ENCODE results near the gene CCR5. TPM values are rescaled to one million over a fixed set of nuclear protein-coding genes. Genes with fewer than 3 reads are reported as not detected.
A peak's percentile ranks its signal among the peaks of the same experiment; 100 is the strongest.

The CCR5 gene
- total RNA-seq, 2 donors from 2014 or later = not detected

GRCh38 chr3:46380471-46381221, 9.9 kb downstream of the CCR5 start:
- H3K27me3 ChIP-seq (ENCODE audit: control insufficient read depth, insufficient read depth, low read length, poor library complexity, severe bottlenecking) = no peaks in the 10 kb centered on the region
- Mint-ChIP-seq H3K36me3 (ENCODE audit: low read depth) (no peaks in the 10 kb centered on the region), H3K4me1 (peaks cover 32% of the 10 kb centered on the region), H3K27ac (no peak overlapping the region), H3K27me3 (ENCODE audit: insufficient read depth) (no peaks in the 10 kb centered on the region), H3K9me3 (no peaks in the 10 kb centered on the region), H3K4me3 (no peak overlapping the region)
- no peaks in the 10 kb centered on the region for H3K36me3 ChIP-seq (ENCODE audit: control insufficient read depth, insufficient read depth, low read length)
- H3K9me3 ChIP-seq (ENCODE audit: control insufficient read depth, low read length) = no peaks in the 10 kb centered on the region
- no peak overlapping the region for H3K4me3 ChIP-seq (ENCODE audit: low read length)
- 66 to 78% methylated on average over 4 to 8 of the region's 8 CpGs for WGBS, 2 experiments (ENCODE audit: insufficient coverage in 1 of 2, insufficient read length in 1 of 2)
- DNase-seq = peak; percentile 66
- TF ChIP-seq, protein P1, sequence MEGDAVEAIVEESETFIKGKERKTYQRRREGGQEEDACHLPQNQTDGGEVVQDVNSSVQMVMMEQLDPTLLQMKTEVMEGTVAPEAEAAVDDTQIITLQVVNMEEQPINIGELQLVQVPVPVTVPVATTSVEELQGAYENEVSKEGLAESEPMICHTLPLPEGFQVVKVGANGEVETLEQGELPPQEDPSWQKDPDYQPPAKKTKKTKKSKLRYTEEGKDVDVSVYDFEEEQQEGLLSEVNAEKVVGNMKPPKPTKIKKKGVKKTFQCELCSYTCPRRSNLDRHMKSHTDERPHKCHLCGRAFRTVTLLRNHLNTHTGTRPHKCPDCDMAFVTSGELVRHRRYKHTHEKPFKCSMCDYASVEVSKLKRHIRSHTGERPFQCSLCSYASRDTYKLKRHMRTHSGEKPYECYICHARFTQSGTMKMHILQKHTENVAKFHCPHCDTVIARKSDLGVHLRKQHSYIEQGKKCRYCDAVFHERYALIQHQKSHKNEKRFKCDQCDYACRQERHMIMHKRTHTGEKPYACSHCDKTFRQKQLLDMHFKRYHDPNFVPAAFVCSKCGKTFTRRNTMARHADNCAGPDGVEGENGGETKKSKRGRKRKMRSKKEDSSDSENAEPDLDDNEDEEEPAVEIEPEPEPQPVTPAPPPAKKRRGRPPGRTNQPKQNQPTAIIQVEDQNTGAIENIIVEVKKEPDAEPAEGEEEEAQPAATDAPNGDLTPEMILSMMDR (conservative IDR thresholded peaks at IDR 0.05) = no peak
- H3K4me1 ChIP-seq (ENCODE audit: control insufficient read depth, insufficient read depth, low read length) = peaks cover 16% of the 10 kb centered on the region
- no peak overlapping the region for H3K27ac ChIP-seq (ENCODE audit: low read depth, low read length)
- H3K9ac ChIP-seq (ENCODE audit: extremely low read depth, low read length, poor library complexity, severe bottlenecking) = no peak overlapping the region

DNA sequence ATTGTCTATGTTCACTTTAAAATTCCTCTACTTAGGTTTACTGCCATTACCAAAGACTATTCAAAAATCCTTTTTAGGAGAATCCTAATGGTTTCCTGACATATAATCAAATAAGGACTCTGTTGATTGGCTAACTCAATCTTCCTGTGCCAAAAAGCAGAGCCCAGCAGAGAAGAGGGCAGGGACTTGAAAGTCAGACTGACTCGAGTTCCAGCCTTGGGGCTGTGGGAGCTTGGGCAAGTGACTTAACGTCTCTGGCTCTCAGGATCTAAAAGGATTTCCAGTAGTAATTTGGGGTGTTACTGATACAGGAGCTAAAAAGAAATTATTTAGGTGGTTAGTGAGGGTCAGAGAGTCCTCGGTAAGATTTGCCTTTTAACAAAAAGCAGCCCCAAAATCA, 10.9 kb downstream of the CCR5 start:
- no peaks in the 10 kb centered on the region for H3K9me3 Mint-ChIP-seq
- TF ChIP-seq, protein P1 (conservative IDR thresholded peaks at IDR 0.05) = no peak
- H3K4me1 Mint-ChIP-seq = peaks cover 30% of the 10 kb centered on the region
- no peak overlapping the region for H3K4me3 Mint-ChIP-seq
- H3K27me3 ChIP-seq (ENCODE audit: control insufficient read depth, insufficient read depth, low read length, poor library complexity, severe bottlenecking) = no peaks in the 10 kb centered on the region
- no peaks in the 10 kb centered on the region for H3K36me3 ChIP-seq (ENCODE audit: control insufficient read depth, insufficient read depth, low read length)
- no peaks in the 10 kb centered on the region for H3K27me3 Mint-ChIP-seq (ENCODE audit: insufficient read depth)
- H3K27ac Mint-ChIP-seq = no peak overlapping the region
- H3K9me3 ChIP-seq (ENCODE audit: control insufficient read depth, low read length) = no peaks in the 10 kb centered on the region
- no peaks in the 10 kb centered on the region for H3K36me3 Mint-ChIP-seq (ENCODE audit: low read depth)
- H3K27ac ChIP-seq (ENCODE audit: low read depth, low read length) = no peak overlapping the region
- no peak overlapping the region for H3K9ac ChIP-seq (ENCODE audit: extremely low read depth, low read length, poor library complexity, severe bottlenecking)
- peak; percentile 47 for DNase-seq
- H3K4me3 ChIP-seq (ENCODE audit: low read length) = no peak overlapping the region
- WGBS, 2 experiments (ENCODE audit: insufficient coverage in 1 of 2, insufficient read length in 1 of 2) = 75 to 84% methylated on average over 2 to 3 of the region's 3 CpGs
- H3K4me1 ChIP-seq (ENCODE audit: control insufficient read depth, insufficient read depth, low read length) = peaks cover 16% of the 10 kb centered on the region

DNA sequence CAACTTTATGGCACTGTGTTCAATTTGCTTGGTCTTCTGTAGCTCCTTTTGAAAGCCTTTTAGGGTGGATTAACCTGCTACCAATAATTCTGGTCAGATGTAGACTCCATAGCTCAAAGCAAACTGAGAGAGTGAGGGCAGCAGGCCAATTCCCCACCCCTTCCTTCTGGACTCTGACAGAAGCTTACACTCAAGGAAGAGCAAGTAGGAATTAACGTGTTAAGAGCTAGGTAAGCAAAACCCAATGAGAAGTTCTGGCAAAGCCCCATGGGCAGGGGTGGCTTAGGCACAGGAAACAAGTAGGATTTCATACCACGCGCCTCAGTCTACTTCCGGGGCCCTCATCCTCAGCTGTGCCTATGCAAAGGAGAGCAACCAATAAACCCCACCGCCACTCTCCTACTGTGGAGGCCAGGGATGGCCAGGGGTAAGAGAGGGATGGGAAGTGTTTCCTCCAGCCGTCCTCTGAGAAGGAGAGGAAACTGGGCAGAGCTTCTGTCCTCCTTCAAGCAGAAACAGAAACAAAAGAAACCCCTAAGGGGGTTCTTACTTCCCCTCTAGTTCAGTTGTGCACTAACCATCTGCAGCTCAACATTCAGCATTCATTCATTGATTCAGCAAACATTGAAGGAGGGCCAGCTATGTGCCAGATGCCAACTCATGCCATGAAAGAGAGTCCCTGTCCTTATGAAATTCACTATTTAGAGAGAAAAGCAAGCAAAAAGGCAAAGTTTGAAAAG, 12.6 kb downstream of the CCR5 start:
- Mint-ChIP-seq H3K36me3 (ENCODE audit: low read depth) (no peaks in the 10 kb centered on the region), H3K27ac (no peak overlapping the region)
- 95 to 99% methylated on average over 4 to 6 of the region's 6 CpGs for WGBS, 2 experiments (ENCODE audit: insufficient coverage in 1 of 2, insufficient read length in 1 of 2)

More for the DNA sequence above, 12.6 kb downstream of the CCR5 start:
- Mint-ChIP-seq H3K9me3 (no peaks in the 10 kb centered on the region), H3K27me3 (ENCODE audit: insufficient read depth) (no peaks in the 10 kb centered on the region), H3K4me1 (peaks cover 30% of the 10 kb centered on the region), H3K4me3 (no peak overlapping the region)
- Histone ChIP-seq H3K9me3 (ENCODE audit: control insufficient read depth, low read length) (peaks cover 13% of the 10 kb centered on the region), H3K4me3 (ENCODE audit: low read length) (no peak overlapping the region), H3K36me3 (ENCODE audit: control insufficient read depth, insufficient read depth, low read length) (no peaks in the 10 kb centered on the region), H3K27me3 (ENCODE audit: control insufficient read depth, insufficient read depth, low read length, poor library complexity, severe bottlenecking) (no peaks in the 10 kb centered on the region), H3K9ac (ENCODE audit: extremely low read depth, low read length, poor library complexity, severe bottlenecking) (no peak overlapping the region), H3K27ac (ENCODE audit: low read depth, low read length) (no peak overlapping the region), H3K4me1 (ENCODE audit: control insufficient read depth, insufficient read depth, low read length) (peaks cover 16% of the 10 kb centered on the region)
- peak; percentile 22 for DNase-seq
- TF ChIP-seq, protein P1 (conservative IDR thresholded peaks at IDR 0.05) = no peak

Measured in endodermal cell (in vitro differentiated cells).